H1 (cell line): Measurements from ENCODE around the gene RGS8. TPM values are rescaled to one million over a fixed set of nuclear protein-coding genes. Genes with fewer than 3 reads are reported as not detected.

Experiments used
- CHD7 ChIP-seq: fragments of 300-600 bp; sonication (generic); IDR thresholded peaks from 2 replicates; pipeline ENCODE4 v1.7.1; 2012; ENCODE audit warnings: low read length, moderate library complexity, mild to moderate bottlenecking, inconsistent platforms; ENCODE audit not compliant: insufficient replicate concordance
- polyA plus RNA-seq, 7 experiments: library from polyadenylated mRNA; depleted of rRNA in 3 of 7; stranded (reverse) in 5 of 7; unstranded in 2 of 7; fragments of >200 nt in 5 of 7; fragments of 200-250 nt in 2 of 7; gene quantifications; 1 replicate in 5 of 7; 2 replicates in 1 of 7; 4 replicates in 1 of 7; pipeline versions ENCODE4 v1.2.1 to v1.2.3, GENCODE V29; 2011 to 2013; ENCODE audit warnings: missing spikeins in 2 of 7, mixed read lengths in 2 of 7
- total RNA-seq: library from RNA; stranded (reverse); fragmentation: NEBNext Ultra II Directional; extraction: Animal tissue kit (Norgen Biotek cat#: 25700); gene quantifications from 2 replicates; pipeline ENCODE4 v1.2.1, GENCODE V29; 2021

The RGS8 gene
- total and polyA plus RNA-seq, 2 of the 8 experiments (the other 6 are each of a cell fraction or from before 2014, with no cell fraction given) = 0.13 to 0.23 TPM

- TF ChIP-seq CHD7 = no peak
Measured at GRCh38 chr1:182669266-182669665, 15.1 kb downstream of the RGS8 start (continued).
